Testis (tissue), 3 donors: ENCODE data around the gene CCR8. TPM values are rescaled to one million over a fixed set of nuclear protein-coding genes. Genes with fewer than 3 reads are reported as not detected.
"Not testable (repeated sequence)": the region's sequence is repeated elsewhere in the genome, so short reads cannot be mapped to it uniquely, and the experiment has no call there.

Experiments used
- DNase-seq: peaks from one replicate; pipeline ENCODE4 v3.0.0-alpha.2; 2019
- H3K27ac ChIP-seq, 2 donors: fragments of 200-600 bp; sonication (generic); one replicate each; pipeline ENCODE4 v1.5.1; 2019
- H3K27me3 ChIP-seq: fragments of 200-600 bp; sonication (generic); one replicate; pipeline ENCODE4 v1.5.1; 2019
- H3K36me3 ChIP-seq: fragments of 200-600 bp; sonication (generic); one replicate; pipeline ENCODE4 v1.5.1; 2017; ENCODE audit warnings: low read depth; ENCODE audit errors: missing control alignments
- H3K4me1 ChIP-seq: fragments of 200-600 bp; sonication (generic); one replicate; pipeline ENCODE4 v1.5.1; 2019
- H3K4me3 ChIP-seq, 2 donors: fragments of 200-600 bp; sonication (generic); one replicate each; pipeline ENCODE4 v1.5.1; 2017 to 2019
- H3K9me3 ChIP-seq: fragments of 200-600 bp; sonication (generic); one replicate; pipeline ENCODE4 v1.5.1; 2017
- POLR2A ChIP-seq: fragments of 450-650 bp; IDR thresholded peaks from one replicate; pipeline ENCODE4 v1.6.1; 2017; ENCODE audit warnings: antibody characterized with exemption, mild to moderate bottlenecking, moderate library complexity
- WGBS, 2 donors: methylation state at CpG; one replicate each; pipeline ENCODE4 v1.1.5; 2018; 5-methylcytosine and 5-hydroxymethylcytosine counted together
- intact Hi-C: fragments of 100-400 bp; cut with DNase I; formaldehyde crosslinking; loops from one replicate; pipeline ENCODE4 v1.15.1; 2023; ENCODE audit warnings: low total_unique reads
- polyA plus RNA-seq: library from polyadenylated mRNA; stranded (reverse); fragments of 350-450 nt; fragmentation: Illumina TruSeq; extraction: RNeasy Lipid Tissue Mini Kit (QIAGEN cat#74804); gene quantifications from one replicate; pipeline ENCODE4 v1.2.3, GENCODE V29; 2014; ENCODE audit warnings: low read depth, low replicate concordance; ENCODE audit not compliant: insufficient read depth
- total RNA-seq, 2 donors: library from RNA; depleted of rRNA; stranded (reverse); fragments of >200 nt; gene quantifications; one replicate each; pipeline ENCODE4 v1.2.3, GENCODE V29; 2016
- TF ChIP-seq, protein P1 (sequence below), 3 experiments: fragments of 450-650 bp in 2 of 3; fragments of 200-600 bp in 1 of 3; sonication (generic) in 1 of 3; IDR thresholded peaks; one replicate each; pipeline ENCODE4 v1.5.1; 2016 to 2019; ENCODE audit warnings: antibody characterized with exemption in 3 of 3, mild to moderate bottlenecking in 2 of 3, moderate library complexity in 1 of 3

Gene CCR8
- total and polyA plus RNA-seq, 3 donors from 2014 or later: not detected

GRCh38 chr3:39317571-39318169, 11.8 kb upstream of the CCR8 start:
- 95 to 99% methylated on average over 2 of the region's 2 CpGs for WGBS, 2 donors

DNA sequence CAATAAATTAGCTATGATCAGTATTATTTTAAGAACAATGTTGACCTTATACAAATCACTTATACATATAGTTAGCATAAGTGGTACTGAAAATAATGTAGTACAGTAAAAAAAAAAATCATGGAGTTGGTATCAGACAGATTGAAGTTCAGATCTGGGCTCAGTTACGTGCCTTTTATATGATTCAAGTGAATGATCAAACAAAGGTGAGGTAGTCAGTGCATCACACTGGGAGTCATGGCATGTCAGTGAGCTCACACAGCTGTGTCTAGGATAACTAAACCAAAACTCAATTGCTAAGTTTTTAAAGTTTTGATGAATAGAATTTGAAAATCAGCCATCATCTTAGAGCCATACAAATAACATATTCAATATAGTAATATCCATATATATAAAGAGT, 11.2 kb upstream of the CCR8 start:
- Histone ChIP-seq H3K27ac (no peak overlapping the region), H3K36me3 (no peaks in the 10 kb centered on the region), H3K4me3 (no peak overlapping the region), H3K27me3 (no peaks in the 10 kb centered on the region), H3K9me3 (no peaks in the 10 kb centered on the region), H3K4me1 (no peaks in the 10 kb centered on the region)
- TF ChIP-seq POLR2A: no peak
- TF ChIP-seq, protein P1, sequence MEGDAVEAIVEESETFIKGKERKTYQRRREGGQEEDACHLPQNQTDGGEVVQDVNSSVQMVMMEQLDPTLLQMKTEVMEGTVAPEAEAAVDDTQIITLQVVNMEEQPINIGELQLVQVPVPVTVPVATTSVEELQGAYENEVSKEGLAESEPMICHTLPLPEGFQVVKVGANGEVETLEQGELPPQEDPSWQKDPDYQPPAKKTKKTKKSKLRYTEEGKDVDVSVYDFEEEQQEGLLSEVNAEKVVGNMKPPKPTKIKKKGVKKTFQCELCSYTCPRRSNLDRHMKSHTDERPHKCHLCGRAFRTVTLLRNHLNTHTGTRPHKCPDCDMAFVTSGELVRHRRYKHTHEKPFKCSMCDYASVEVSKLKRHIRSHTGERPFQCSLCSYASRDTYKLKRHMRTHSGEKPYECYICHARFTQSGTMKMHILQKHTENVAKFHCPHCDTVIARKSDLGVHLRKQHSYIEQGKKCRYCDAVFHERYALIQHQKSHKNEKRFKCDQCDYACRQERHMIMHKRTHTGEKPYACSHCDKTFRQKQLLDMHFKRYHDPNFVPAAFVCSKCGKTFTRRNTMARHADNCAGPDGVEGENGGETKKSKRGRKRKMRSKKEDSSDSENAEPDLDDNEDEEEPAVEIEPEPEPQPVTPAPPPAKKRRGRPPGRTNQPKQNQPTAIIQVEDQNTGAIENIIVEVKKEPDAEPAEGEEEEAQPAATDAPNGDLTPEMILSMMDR (IDR thresholded peaks at IDR 0.05): no peak
- intact Hi-C loops: no loop called here
- 90 to 96% methylated on average over 1 of the region's 1 CpG for WGBS, 2 donors
- DNase-seq: no peak

More at GRCh38 chr3:39317571-39318169, 11.8 kb upstream of the CCR8 start:
- Histone ChIP-seq H3K27ac (no peak overlapping the region), H3K4me3 (no peak overlapping the region), H3K4me1 (no peaks in the 10 kb centered on the region), H3K36me3 (no peaks in the 10 kb centered on the region), H3K27me3 (no peaks in the 10 kb centered on the region), H3K9me3 (no peaks in the 10 kb centered on the region)
- intact Hi-C loops: no loop called here
- TF ChIP-seq POLR2A: no peak
- TF ChIP-seq, protein P1 (IDR thresholded peaks at IDR 0.05): no peak
- no peak for DNase-seq

DNA sequence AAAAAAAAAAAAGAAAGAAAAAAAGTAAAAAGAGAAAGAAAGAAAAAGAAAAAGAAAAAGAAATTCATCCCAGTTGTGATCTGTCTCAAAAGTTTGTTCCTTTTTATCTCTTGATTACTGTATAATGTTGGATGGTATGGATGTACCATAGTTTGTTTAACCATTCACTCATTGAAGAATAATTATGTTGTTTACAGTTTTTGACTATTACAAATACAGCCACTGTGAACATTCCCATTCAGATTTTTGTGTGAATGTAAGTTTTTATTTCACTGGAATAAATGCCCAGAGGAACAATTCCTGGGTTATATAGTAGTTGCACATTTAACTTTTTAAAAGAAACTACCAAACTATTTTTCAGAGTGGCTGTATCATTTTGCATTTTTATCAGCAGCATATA, 10.3 kb upstream of the CCR8 start:
- Histone ChIP-seq H3K4me3 (no peak overlapping the region), H3K36me3 (no peaks in the 10 kb centered on the region), H3K27ac (no peak overlapping the region), H3K27me3 (no peaks in the 10 kb centered on the region), H3K9me3 (no peaks in the 10 kb centered on the region), H3K4me1 (no peaks in the 10 kb centered on the region)
- no peak for DNase-seq
- TF ChIP-seq, protein P1 (IDR thresholded peaks at IDR 0.05): no peak
- no peak for TF ChIP-seq POLR2A
- intact Hi-C loops: no loop called here

GRCh38 chr3:39321574-39321983, 7.9 kb upstream of the CCR8 start:
- H3K9me3 ChIP-seq, H3K4me1 ChIP-seq, intact Hi-C loops, H3K27me3 ChIP-seq, H3K27ac ChIP-seq, DNase-seq, H3K4me3 ChIP-seq, H3K36me3 ChIP-seq: not testable (repeated sequence)
- 71 to 95% methylated on average over 2 of the region's 2 CpGs for WGBS, 2 donors

DNA sequence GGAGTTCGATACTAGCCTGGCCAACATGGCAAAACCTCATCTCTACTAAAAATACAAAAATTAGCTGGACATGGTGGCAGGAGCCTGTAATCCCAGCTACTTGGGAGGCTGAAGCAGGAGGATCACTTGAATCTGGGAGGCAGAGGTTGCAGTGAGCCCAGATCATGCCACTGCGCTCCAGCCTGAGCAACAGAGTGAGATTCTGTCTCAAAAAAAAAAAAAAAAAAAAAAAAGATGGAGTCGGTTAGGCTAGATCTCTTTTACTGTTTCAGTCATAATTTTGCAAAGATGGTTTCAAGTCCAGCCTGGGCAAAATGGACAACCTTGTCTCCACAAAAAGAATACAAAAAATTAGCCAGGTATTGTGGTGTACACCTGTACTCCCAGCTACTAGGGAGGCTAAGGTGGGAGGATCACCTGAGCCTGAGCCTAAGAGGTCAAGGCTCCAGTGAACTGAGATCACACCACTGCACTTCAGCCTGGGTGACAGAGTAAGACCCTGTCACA, 7.2 kb upstream of the CCR8 start:
- WGBS, 2 donors: 61 to 64% methylated on average over 3 of the region's 3 CpGs
- DNase-seq, H3K4me3 ChIP-seq, H3K27me3 ChIP-seq, intact Hi-C loops, H3K27ac ChIP-seq, H3K36me3 ChIP-seq, H3K4me1 ChIP-seq, H3K9me3 ChIP-seq: not testable (repeated sequence)

- Histone ChIP-seq H3K36me3 (no peaks in the 10 kb centered on the region), H3K4me3 (no peak overlapping the region), H3K27ac (no peak overlapping the region), H3K9me3 (no peaks in the 10 kb centered on the region), H3K4me1 (no peaks in the 10 kb centered on the region), H3K27me3 (no peaks in the 10 kb centered on the region)
- no peak for DNase-seq
- intact Hi-C loops: no loop called here
- TF ChIP-seq POLR2A: no peak
- TF ChIP-seq, protein P1 (IDR thresholded peaks at IDR 0.05): no peak
Observed at GRCh38 chr3:39322936-39323335, 6.6 kb upstream of the CCR8 start.
